Measurements from ENCODE around the gene CDT1. TPM values are rescaled to one million over a fixed set of nuclear protein-coding genes. Genes with fewer than 3 reads are reported as not detected.

The CDT1 gene
- total and polyA plus RNA-seq, 2 donors (not counting 1 experiment from before 2014, with no cell fraction given) = 1.3 to 3.6 TPM

DNA sequence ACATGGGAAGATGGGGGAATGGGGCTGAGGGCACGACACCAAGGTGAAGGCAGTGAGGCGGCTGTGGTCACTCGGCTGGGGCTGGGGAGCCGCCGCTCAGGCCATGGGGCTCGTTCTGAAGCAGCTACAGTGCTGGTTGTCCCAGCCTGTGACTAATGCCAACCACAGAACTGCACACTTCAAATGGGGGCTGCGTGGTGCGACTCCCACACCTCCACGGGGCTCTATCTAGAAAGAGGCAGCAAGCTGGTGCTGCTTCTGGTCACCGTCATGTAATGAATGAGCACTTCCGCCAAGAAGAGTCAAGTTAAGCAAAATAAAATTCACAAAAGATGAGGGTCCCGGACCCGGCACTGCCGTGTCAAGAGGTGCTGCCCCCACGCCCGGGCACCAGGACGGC lies 33.2 kb downstream of the CDT1 start:
- Histone ChIP-seq H4K20me1 (ENCODE audit: control insufficient read depth, extremely low read depth, insufficient read depth, low read length) (no peaks in the 10 kb centered on the region), H3K4me2 (ENCODE audit: extremely low read depth, insufficient read depth, low read length) (no peak overlapping the region), H3K4me3 (replicated peaks in 1 of 4; ENCODE audit: control extremely low read depth in 1 of 4, insufficient read depth in 1 of 4, low read depth in 3 of 4, low read length in 4 of 4) (no peak overlapping the region), H3K79me2 (ENCODE audit: control insufficient read depth, insufficient read depth, low read length) (no peaks in the 10 kb centered on the region), H3K27ac (ENCODE audit: insufficient read depth, low read length) (no peak overlapping the region), H3K36me3 (ENCODE audit: control insufficient read depth, insufficient read depth, low read length) (peaks cover 10% of the 10 kb centered on the region), H3K4me1 (ENCODE audit: control insufficient read depth, extremely low read depth, insufficient read depth, low read length) (no peaks in the 10 kb centered on the region), H3K9ac (ENCODE audit: insufficient read depth, low read length) (no peak overlapping the region), H2AFZ (ENCODE audit: low read length) (no peak overlapping the region), H3K9me3 (ENCODE audit: control insufficient read depth, insufficient read depth, low read depth, low read length) (no peaks in the 10 kb centered on the region), H3K27me3 (ENCODE audit: control insufficient read depth, insufficient read depth, low read length) (no peaks in the 10 kb centered on the region)
- no peak for TF ChIP-seq EZH2 (IDR thresholded peaks at IDR 0.05; ENCODE audit: low read length, missing control alignments)
- TF ChIP-seq, protein P1, sequence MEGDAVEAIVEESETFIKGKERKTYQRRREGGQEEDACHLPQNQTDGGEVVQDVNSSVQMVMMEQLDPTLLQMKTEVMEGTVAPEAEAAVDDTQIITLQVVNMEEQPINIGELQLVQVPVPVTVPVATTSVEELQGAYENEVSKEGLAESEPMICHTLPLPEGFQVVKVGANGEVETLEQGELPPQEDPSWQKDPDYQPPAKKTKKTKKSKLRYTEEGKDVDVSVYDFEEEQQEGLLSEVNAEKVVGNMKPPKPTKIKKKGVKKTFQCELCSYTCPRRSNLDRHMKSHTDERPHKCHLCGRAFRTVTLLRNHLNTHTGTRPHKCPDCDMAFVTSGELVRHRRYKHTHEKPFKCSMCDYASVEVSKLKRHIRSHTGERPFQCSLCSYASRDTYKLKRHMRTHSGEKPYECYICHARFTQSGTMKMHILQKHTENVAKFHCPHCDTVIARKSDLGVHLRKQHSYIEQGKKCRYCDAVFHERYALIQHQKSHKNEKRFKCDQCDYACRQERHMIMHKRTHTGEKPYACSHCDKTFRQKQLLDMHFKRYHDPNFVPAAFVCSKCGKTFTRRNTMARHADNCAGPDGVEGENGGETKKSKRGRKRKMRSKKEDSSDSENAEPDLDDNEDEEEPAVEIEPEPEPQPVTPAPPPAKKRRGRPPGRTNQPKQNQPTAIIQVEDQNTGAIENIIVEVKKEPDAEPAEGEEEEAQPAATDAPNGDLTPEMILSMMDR (conservative IDR thresholded peaks at IDR 0.05 in 1 of 2, IDR thresholded peaks at IDR 0.05 in 1 of 2; ENCODE audit: low read depth in 1 of 2, low read length in 2 of 2) = no peak
- DNase-seq (ENCODE audit: low read depth in 2 of 2) = no peak

DNA sequence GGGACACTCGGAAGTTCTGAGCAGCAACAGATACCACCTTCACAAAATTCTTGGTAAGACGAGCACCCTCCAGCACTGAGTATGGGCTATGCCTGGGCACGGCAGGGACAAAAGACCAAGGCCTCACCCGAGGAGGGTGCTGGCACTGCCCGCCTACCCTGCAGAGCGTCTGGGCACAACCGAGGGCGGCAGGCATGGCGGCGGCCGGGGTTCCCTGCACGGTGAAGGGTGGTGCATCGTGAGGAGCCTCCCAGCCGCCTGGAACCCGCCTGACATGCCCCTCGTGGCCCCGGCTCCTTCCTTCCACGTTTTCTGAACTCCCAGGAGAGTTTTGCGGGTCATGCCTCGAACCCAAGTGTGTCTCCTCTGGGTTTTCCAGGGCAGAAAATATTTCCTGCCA lies 34.2 kb downstream of the CDT1 start:
- no peak for DNase-seq (ENCODE audit: low read depth in 2 of 2)
- Histone ChIP-seq H4K20me1 (ENCODE audit: control insufficient read depth, extremely low read depth, insufficient read depth, low read length) (no peaks in the 10 kb centered on the region), H2AFZ (ENCODE audit: low read length) (no peak overlapping the region), H3K9ac (ENCODE audit: insufficient read depth, low read length) (no peak overlapping the region), H3K36me3 (ENCODE audit: control insufficient read depth, insufficient read depth, low read length) (peaks cover 10% of the 10 kb centered on the region), H3K4me2 (ENCODE audit: extremely low read depth, insufficient read depth, low read length) (no peak overlapping the region), H3K4me1 (ENCODE audit: control insufficient read depth, extremely low read depth, insufficient read depth, low read length) (no peaks in the 10 kb centered on the region), H3K79me2 (ENCODE audit: control insufficient read depth, insufficient read depth, low read length) (no peaks in the 10 kb centered on the region), H3K27me3 (ENCODE audit: control insufficient read depth, insufficient read depth, low read length) (no peaks in the 10 kb centered on the region), H3K9me3 (ENCODE audit: control insufficient read depth, insufficient read depth, low read depth, low read length) (no peaks in the 10 kb centered on the region), H3K4me3 (replicated peaks in 1 of 4; ENCODE audit: control extremely low read depth in 1 of 4, insufficient read depth in 1 of 4, low read depth in 3 of 4, low read length in 4 of 4) (no peak overlapping the region), H3K27ac (ENCODE audit: insufficient read depth, low read length) (no peak overlapping the region)
- no peak for TF ChIP-seq EZH2 (IDR thresholded peaks at IDR 0.05; ENCODE audit: low read length, missing control alignments)
- TF ChIP-seq, protein P1 (conservative IDR thresholded peaks at IDR 0.05 in 1 of 2, IDR thresholded peaks at IDR 0.05 in 1 of 2; ENCODE audit: low read depth in 1 of 2, low read length in 2 of 2) = no peak

DNA sequence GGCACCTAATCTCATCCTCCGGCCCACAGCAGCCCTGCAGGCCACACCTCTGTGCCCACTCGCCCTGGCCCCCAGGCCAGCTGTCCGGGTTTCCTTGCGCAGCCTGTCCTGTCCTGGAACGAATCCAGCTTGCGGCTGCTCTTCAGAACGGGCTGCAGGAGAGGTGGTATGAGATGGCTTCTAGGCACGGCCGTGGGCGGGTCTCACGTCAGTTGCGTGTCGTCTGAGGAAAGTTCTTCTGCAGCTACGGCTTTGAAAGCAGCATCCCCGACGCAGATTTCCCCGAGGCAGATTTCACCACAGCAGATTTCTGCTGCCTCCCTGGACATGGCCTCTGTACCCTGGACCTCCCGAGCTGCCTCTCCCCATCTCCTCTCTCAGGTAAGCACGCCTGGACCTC lies 35.0 kb downstream of the CDT1 start:
- H3K36me3 ChIP-seq (ENCODE audit: control insufficient read depth, insufficient read depth, low read length) = peaks cover 10% of the 10 kb centered on the region
- no peak overlapping the region for H2AFZ ChIP-seq (ENCODE audit: low read length)
- TF ChIP-seq, protein P1 (conservative IDR thresholded peaks at IDR 0.05 in 1 of 2, IDR thresholded peaks at IDR 0.05 in 1 of 2; ENCODE audit: low read depth in 1 of 2, low read length in 2 of 2) = no peak
- no peak for TF ChIP-seq EZH2 (IDR thresholded peaks at IDR 0.05; ENCODE audit: low read length, missing control alignments)
- DNase-seq (ENCODE audit: low read depth in 2 of 2) = no peak
- no peak overlapping the region for H3K4me2 ChIP-seq (ENCODE audit: extremely low read depth, insufficient read depth, low read length)
- no peak overlapping the region for H3K27ac ChIP-seq (ENCODE audit: insufficient read depth, low read length)
- no peaks in the 10 kb centered on the region for H4K20me1 ChIP-seq (ENCODE audit: control insufficient read depth, extremely low read depth, insufficient read depth, low read length)
- H3K9me3 ChIP-seq (ENCODE audit: control insufficient read depth, insufficient read depth, low read depth, low read length) = no peaks in the 10 kb centered on the region
- H3K9ac ChIP-seq (ENCODE audit: insufficient read depth, low read length) = no peak overlapping the region
- H3K4me1 ChIP-seq (ENCODE audit: control insufficient read depth, extremely low read depth, insufficient read depth, low read length) = no peaks in the 10 kb centered on the region
- H3K79me2 ChIP-seq (ENCODE audit: control insufficient read depth, insufficient read depth, low read length) = no peaks in the 10 kb centered on the region
- no peak overlapping the region for H3K4me3 ChIP-seq (replicated peaks in 1 of 4; ENCODE audit: control extremely low read depth in 1 of 4, insufficient read depth in 1 of 4, low read depth in 3 of 4, low read length in 4 of 4)
- no peaks in the 10 kb centered on the region for H3K27me3 ChIP-seq (ENCODE audit: control insufficient read depth, insufficient read depth, low read length)
